ENCODE measurements around the gene SPACA9.

Gene SPACA9

GRCh38 chr9:132919614-132920268 is 41.0 kb downstream of the SPACA9 start:
- Histone ChIP-seq H3K4me3 (ENCODE audit: insufficient read length, low read depth) (no peak overlapping the region), H3K9ac (ENCODE audit: insufficient read length, low read depth) (no peak overlapping the region), H3K36me3 (ENCODE audit: insufficient read depth, insufficient read length, low read length) (peaks cover 87% of the 10 kb centered on the region), H3K9me3 (ENCODE audit: insufficient read depth, low read length) (no peaks in the 10 kb centered on the region), H3K27me3 (ENCODE audit: insufficient read depth, insufficient read length) (no peaks in the 10 kb centered on the region), H3K4me1 (ENCODE audit: insufficient read depth, insufficient read length) (no peaks in the 10 kb centered on the region)
- no peak for DNase-seq (ENCODE audit: low read depth, low spot score)
- TF ChIP-seq ZNF274 (IDR thresholded peaks at IDR 0.05; ENCODE audit: low read depth, low read length) (no peak), YY1 (IDR thresholded peaks at IDR 0.05; ENCODE audit: insufficient read depth, insufficient read length) (no peak), SUZ12 (IDR thresholded peaks at IDR 0.05; ENCODE audit: extremely low read depth, insufficient read depth, insufficient read length) (no peak)

- Histone ChIP-seq H3K27me3 (ENCODE audit: insufficient read depth, insufficient read length) (no peaks in the 10 kb centered on the region), H3K4me1 (ENCODE audit: insufficient read depth, insufficient read length) (no peaks in the 10 kb centered on the region), H3K4me3 (ENCODE audit: insufficient read length, low read depth) (no peak overlapping the region), H3K36me3 (ENCODE audit: insufficient read depth, insufficient read length, low read length) (peaks cover 90% of the 10 kb centered on the region), H3K9ac (ENCODE audit: insufficient read length, low read depth) (no peak overlapping the region), H3K9me3 (ENCODE audit: insufficient read depth, low read length) (no peaks in the 10 kb centered on the region)
- TF ChIP-seq SUZ12 (IDR thresholded peaks at IDR 0.05; ENCODE audit: extremely low read depth, insufficient read depth, insufficient read length) (no peak), YY1 (IDR thresholded peaks at IDR 0.05; ENCODE audit: insufficient read depth, insufficient read length) (no peak), ZNF274 (IDR thresholded peaks at IDR 0.05; ENCODE audit: low read depth, low read length) (no peak)
- no peak for DNase-seq (ENCODE audit: low read depth, low spot score)
These were observed 44.7 kb downstream of the SPACA9 start for GRCh38 chr9:132923346-132923902.

GRCh38 chr9:132927704-132928103 is 49.0 kb downstream of the SPACA9 start:
- no peaks in the 10 kb centered on the region for H3K27me3 ChIP-seq (ENCODE audit: insufficient read depth, insufficient read length)
- H3K4me1 ChIP-seq (ENCODE audit: insufficient read depth, insufficient read length): no peaks in the 10 kb centered on the region
- H3K9ac ChIP-seq (ENCODE audit: insufficient read length, low read depth): no peak overlapping the region
- peaks cover 74% of the 10 kb centered on the region for H3K36me3 ChIP-seq (ENCODE audit: insufficient read depth, insufficient read length, low read length)
- no peak for TF ChIP-seq ZNF274 (IDR thresholded peaks at IDR 0.05; ENCODE audit: low read depth, low read length)
- no peak for TF ChIP-seq YY1 (IDR thresholded peaks at IDR 0.05; ENCODE audit: insufficient read depth, insufficient read length)
- TF ChIP-seq SUZ12 (IDR thresholded peaks at IDR 0.05; ENCODE audit: extremely low read depth, insufficient read depth, insufficient read length): no peak
- H3K4me3 ChIP-seq (ENCODE audit: insufficient read length, low read depth): no peak overlapping the region
- DNase-seq (ENCODE audit: low read depth, low spot score): no peak
- no peaks in the 10 kb centered on the region for H3K9me3 ChIP-seq (ENCODE audit: insufficient read depth, low read length)

- DNase-seq (ENCODE audit: low read depth, low spot score): no peak
- H3K9me3 ChIP-seq (ENCODE audit: insufficient read depth, low read length): no peaks in the 10 kb centered on the region
- no peaks in the 10 kb centered on the region for H3K4me1 ChIP-seq (ENCODE audit: insufficient read depth, insufficient read length)
- peaks cover 57% of the 10 kb centered on the region for H3K36me3 ChIP-seq (ENCODE audit: insufficient read depth, insufficient read length, low read length)
- no peak overlapping the region for H3K9ac ChIP-seq (ENCODE audit: insufficient read length, low read depth)
- H3K4me3 ChIP-seq (ENCODE audit: insufficient read length, low read depth): no peak overlapping the region
- TF ChIP-seq YY1 (IDR thresholded peaks at IDR 0.05; ENCODE audit: insufficient read depth, insufficient read length) (no peak), ZNF274 (IDR thresholded peaks at IDR 0.05; ENCODE audit: low read depth, low read length) (no peak), SUZ12 (IDR thresholded peaks at IDR 0.05; ENCODE audit: extremely low read depth, insufficient read depth, insufficient read length) (no peak)
- H3K27me3 ChIP-seq (ENCODE audit: insufficient read depth, insufficient read length): no peaks in the 10 kb centered on the region
These were observed 52.6 kb downstream of the SPACA9 start for GRCh38 chr9:132931178-132931735.

GRCh38 chr9:132935026-132935425 is 56.3 kb downstream of the SPACA9 start:
- H3K4me3 ChIP-seq (ENCODE audit: insufficient read length, low read depth): no peak overlapping the region
- no peak for DNase-seq (ENCODE audit: low read depth, low spot score)
- no peaks in the 10 kb centered on the region for H3K9me3 ChIP-seq (ENCODE audit: insufficient read depth, low read length)
- peaks cover 31% of the 10 kb centered on the region for H3K36me3 ChIP-seq (ENCODE audit: insufficient read depth, insufficient read length, low read length)
- H3K4me1 ChIP-seq (ENCODE audit: insufficient read depth, insufficient read length): no peaks in the 10 kb centered on the region
- TF ChIP-seq YY1 (IDR thresholded peaks at IDR 0.05; ENCODE audit: insufficient read depth, insufficient read length): no peak
- TF ChIP-seq SUZ12 (IDR thresholded peaks at IDR 0.05; ENCODE audit: extremely low read depth, insufficient read depth, insufficient read length): no peak
- TF ChIP-seq ZNF274 (IDR thresholded peaks at IDR 0.05; ENCODE audit: low read depth, low read length): no peak
- no peak overlapping the region for H3K9ac ChIP-seq (ENCODE audit: insufficient read length, low read depth)
- no peaks in the 10 kb centered on the region for H3K27me3 ChIP-seq (ENCODE audit: insufficient read depth, insufficient read length)

GRCh38 chr9:132937463-132937901 is 58.8 kb downstream of the SPACA9 start:
- no peak overlapping the region for H3K4me3 ChIP-seq (ENCODE audit: insufficient read length, low read depth)
- H3K27me3 ChIP-seq (ENCODE audit: insufficient read depth, insufficient read length): no peaks in the 10 kb centered on the region
- no peaks in the 10 kb centered on the region for H3K9me3 ChIP-seq (ENCODE audit: insufficient read depth, low read length)
- TF ChIP-seq SUZ12 (IDR thresholded peaks at IDR 0.05; ENCODE audit: extremely low read depth, insufficient read depth, insufficient read length): no peak
- no peak for TF ChIP-seq ZNF274 (IDR thresholded peaks at IDR 0.05; ENCODE audit: low read depth, low read length)
- no peak for TF ChIP-seq YY1 (IDR thresholded peaks at IDR 0.05; ENCODE audit: insufficient read depth, insufficient read length)
- DNase-seq (ENCODE audit: low read depth, low spot score): no peak
- no peaks in the 10 kb centered on the region for H3K4me1 ChIP-seq (ENCODE audit: insufficient read depth, insufficient read length)
- H3K9ac ChIP-seq (ENCODE audit: insufficient read length, low read depth): no peak overlapping the region
- H3K36me3 ChIP-seq (ENCODE audit: insufficient read depth, insufficient read length, low read length): peaks cover 20% of the 10 kb centered on the region

GRCh38 chr9:132939169-132939568 is 60.5 kb downstream of the SPACA9 start:
- Histone ChIP-seq H3K9me3 (ENCODE audit: insufficient read depth, low read length) (no peaks in the 10 kb centered on the region), H3K36me3 (ENCODE audit: insufficient read depth, insufficient read length, low read length) (peaks cover 12% of the 10 kb centered on the region), H3K9ac (ENCODE audit: insufficient read length, low read depth) (no peak overlapping the region), H3K27me3 (ENCODE audit: insufficient read depth, insufficient read length) (no peaks in the 10 kb centered on the region), H3K4me1 (ENCODE audit: insufficient read depth, insufficient read length) (no peaks in the 10 kb centered on the region), H3K4me3 (ENCODE audit: insufficient read length, low read depth) (no peak overlapping the region)
- no peak for DNase-seq (ENCODE audit: low read depth, low spot score)
- TF ChIP-seq YY1 (IDR thresholded peaks at IDR 0.05; ENCODE audit: insufficient read depth, insufficient read length) (no peak), ZNF274 (IDR thresholded peaks at IDR 0.05; ENCODE audit: low read depth, low read length) (no peak), SUZ12 (IDR thresholded peaks at IDR 0.05; ENCODE audit: extremely low read depth, insufficient read depth, insufficient read length) (no peak)

Data from NT2/D1 (cell line).